GM18502 (cell line): Measurements from ENCODE around the gene COL26A1.
"Not testable (repeated sequence)": the region's sequence is repeated elsewhere in the genome, so short reads cannot be mapped to it uniquely, and the experiment has no call there.

Experiments
- ATAC-seq: cut with Tn5 transposase; IDR thresholded peaks from one replicate; pipeline ENCODE4 v1.9.1; 2021; ENCODE audit warnings: mild to moderate bottlenecking; ENCODE audit not compliant: unreplicated experiment, poor library complexity

Gene COL26A1

DNA sequence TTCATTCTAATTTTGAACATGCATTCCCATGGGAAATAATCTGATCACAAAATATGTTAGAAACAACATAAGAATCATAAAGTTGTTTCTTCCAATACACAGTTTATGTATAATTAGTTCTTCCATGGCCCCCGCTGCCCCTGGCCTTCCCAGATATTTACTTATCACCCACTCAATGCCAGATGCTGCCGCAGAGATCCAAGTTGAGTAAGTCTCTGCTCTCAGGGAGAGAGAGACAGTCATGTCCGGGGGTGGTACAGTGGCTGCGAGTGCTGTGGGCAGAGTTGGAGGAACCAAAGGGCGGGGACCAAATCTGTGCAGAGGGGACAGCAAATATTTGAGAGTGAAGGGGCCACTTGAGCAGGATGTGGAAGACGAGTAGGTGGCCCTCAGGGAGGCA lies 37.1 kb downstream of the COL26A1 start:
- no peak for ATAC-seq

DNA sequence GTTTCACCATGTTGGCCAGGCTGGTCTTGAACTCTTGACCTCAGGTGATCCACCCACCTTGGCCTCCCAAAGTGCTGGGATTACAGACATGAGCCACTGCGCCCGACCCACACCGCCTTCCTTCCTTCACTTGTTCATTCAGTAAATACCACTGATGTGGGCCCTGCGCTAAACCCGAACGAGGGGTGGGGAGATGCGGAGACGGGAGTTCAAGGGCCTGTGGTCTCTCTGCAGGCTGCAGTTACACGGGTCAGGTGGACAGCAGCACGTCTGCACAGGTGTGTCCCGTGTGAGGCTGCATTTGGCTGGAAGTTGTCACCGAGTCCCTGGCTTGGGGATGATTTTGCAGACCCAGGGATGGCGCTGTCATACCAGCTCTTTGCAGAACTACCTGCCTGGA lies 38.1 kb downstream of the COL26A1 start:
- ATAC-seq = no peak

DNA sequence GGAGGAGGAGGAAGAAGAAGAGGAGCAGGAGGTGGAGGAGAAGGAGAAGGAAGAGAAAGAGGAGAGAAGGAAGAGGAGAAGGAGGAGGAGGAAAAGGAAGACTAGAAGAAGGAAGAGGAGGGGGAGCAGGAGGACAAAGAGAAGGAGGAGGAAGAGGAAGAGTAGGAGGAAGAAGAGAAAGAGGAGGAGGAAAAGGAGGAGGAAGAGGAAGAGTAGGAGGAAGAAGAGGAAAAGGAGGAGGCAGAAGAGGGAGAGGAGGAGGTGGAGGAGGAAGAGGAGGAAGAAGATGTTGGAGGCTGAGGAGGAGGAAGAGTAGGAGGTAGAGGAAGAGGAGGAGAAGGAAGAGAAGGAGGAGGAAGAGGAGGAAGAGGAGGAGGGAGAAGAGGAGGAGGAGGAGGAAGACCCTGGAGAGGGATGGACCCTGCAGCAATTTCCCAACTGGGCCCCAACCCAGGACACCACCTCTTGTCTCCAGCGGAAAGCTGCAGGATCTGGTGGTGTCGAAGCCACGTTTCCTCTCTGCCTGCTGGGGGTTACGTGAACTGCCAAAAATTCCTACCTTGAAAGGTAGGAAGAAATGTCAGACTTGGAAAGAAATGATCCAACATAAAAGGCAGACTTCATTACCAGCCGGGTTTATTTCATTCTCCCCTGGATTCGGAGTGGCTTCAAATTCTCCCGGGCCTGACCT lies 38.9 kb downstream of the COL26A1 start:
- no peak for ATAC-seq

DNA sequence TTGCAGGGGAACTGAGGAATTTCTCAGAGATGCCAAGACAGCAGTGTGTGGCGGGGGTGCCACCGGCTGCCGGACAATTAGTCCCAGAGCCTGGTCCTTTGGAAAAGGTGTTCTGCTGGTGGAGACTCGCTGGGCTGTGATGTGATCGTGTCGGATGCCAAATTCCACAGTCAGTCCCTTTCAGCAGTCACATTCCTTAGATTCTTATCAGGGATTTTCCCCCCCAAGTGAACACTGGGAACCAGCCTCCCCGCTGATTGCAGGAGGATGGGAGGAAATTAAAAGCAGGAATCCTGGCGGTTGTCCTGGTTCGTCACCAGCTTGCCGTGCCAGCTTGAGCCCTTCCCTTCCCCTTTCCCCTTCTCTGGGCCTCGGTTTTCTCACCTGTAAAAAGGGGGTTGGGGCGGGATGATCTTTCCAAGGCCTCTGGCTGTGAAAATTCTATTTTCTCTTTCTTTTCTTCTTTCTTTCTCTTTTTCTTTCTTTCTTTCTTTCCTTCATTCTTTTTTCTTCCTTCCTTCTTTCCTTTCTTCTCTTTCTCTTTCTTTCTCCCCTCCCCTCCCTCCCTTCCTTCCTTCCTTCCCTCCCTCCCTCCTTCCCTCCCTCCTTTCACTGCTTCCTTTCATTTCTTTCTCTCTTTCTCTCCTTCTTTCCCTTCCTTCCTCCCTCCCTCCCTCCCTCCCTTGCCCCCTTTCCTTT lies 39.6 kb downstream of the COL26A1 start:
- no peak for ATAC-seq

DNA sequence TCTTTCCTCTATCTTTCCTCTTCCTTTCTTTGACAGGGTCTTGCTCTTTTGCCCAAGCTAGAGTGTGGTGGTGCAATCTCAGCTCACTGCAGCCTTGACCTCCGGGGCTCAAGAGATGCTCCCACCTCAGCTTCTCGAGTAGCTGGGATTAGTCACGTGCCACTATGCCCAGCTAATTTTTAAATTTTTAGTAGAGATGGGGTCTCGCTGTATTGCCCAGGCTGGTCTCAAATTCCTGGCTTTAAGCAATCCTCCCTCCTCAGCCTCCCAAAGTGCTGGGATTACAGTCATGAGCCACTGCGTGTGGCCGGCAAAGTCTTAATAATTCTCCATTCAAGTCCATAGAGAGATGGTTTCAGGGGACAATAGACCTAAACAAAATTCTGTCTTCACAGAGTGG lies 40.2 kb downstream of the COL26A1 start:
- no peak for ATAC-seq

DNA sequence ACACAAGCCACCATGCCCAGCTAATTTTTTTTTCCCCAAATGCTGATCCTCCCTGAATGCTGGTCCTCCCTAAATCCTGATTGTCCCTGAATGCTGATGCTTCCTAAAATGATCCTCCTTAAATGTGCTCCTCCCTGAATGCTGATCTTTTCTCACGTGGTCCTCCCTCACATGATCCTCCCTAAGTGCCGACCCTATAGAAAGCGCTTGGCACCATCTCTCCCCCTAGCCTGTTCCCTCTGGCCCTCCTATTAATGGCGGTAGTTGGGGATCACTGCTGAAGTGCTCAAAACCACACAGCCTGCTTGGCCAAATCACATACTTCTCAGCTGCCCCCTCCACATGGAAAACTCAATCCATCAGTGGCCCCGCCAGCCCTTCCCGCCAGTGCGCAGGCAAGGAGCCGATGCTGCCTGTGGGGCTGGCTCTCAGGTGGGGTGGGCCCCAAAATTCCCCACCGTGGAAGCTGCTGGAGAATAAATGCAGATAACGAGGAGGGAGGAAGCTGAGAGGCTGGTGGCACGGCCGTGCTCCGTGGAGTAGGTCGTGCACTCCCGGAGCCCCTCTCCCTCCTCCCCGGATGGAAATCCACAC lies 42.9 kb downstream of the COL26A1 start:
- ATAC-seq = no peak

DNA sequence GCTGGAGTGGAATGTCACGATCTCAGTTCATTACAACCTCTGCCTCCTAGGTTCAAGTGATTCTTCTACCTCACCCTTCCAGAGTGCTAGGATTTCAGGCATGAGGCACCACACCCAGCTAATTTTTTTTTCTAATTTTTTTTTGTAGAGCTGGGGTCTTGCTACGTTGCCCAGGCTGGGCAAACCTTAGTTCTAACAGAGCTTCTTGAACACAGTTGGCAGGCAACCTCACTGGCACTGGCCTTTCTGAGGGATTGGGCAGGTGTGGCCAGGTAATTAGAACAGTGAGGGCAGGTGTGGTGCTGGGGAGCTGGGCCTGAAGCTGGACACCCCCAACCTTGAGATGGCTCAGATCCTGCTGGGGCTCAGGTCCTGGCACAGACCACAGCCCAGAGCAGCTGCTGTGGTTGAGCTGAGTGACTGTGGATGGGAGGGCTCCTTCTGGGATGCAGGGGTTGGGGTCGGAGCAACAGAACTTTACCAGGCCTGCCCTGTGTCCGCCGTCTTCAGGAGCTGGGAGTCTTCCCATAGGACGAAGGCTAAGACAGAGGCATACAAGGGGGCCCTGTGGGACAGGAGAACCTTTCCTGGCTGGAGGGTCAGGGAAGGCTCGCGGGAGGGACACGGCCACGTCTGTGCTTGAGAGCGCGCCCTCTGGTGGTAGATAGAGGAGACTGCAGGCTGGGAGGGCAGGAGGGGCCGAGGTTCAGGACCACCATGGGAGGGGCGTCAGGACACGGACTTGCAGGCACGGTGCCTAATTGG lies 48.2 kb downstream of the COL26A1 start:
- no peak for ATAC-seq

DNA sequence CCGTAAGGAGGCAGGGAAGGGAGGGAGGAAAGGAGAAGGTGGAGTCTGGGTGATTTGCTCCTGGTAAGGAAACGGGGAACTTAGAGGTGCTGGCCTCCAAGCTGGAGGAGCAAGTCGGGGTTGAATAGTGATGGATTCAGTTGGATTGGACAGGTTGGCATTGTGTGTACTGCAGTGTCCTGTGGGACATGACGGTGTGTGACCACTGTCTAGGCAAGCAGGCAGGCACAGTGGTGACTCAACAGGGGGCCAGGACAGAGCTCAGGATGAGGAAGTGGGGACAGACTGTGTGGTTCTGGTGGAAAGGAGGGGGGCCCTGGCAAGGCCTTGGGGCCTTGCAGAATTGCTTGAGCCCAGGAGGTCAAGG lies 48.8 kb downstream of the COL26A1 start:
- no peak for ATAC-seq

DNA sequence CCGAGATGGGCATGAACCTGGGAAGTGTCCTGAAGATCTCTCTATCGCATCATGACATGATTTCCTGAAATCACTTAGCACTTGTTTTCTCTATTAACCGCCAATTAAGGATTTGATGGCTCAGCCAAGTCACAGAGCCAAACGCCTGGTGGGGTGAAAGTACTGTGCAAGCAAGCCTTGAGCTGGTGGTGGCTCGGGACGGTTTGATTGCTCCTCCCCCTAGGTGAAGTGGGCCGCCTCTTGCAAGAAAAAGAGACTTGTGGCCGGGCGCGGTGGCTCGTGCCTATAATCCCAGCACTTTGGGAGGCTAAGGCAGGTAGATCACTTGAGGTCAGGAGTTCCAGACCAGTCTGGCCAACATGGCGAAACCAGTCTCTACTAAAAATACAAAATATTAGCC lies 50.3 kb downstream of the COL26A1 start:
- ATAC-seq = no peak

DNA sequence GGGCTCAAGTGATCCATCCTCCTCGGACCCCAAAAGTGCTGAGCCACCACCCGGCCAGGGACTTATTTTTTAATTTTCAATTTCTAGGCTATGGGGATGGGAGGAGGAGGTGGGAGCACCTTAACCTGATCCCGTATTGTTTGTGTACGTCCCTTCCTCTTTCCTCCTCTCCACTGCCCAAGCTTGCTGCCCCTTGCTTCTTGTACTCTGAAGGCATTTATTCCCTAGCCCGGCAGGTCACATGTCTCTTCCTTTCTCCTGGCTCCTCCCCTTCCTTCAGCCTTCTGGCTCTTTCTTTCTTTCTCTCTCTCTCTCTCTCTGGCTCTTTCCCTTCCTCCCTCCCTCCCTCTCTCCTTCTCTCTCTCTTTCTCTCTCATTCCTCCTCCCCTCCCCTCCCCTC lies 56.0 kb downstream of the COL26A1 start:
- no peak for ATAC-seq

DNA sequence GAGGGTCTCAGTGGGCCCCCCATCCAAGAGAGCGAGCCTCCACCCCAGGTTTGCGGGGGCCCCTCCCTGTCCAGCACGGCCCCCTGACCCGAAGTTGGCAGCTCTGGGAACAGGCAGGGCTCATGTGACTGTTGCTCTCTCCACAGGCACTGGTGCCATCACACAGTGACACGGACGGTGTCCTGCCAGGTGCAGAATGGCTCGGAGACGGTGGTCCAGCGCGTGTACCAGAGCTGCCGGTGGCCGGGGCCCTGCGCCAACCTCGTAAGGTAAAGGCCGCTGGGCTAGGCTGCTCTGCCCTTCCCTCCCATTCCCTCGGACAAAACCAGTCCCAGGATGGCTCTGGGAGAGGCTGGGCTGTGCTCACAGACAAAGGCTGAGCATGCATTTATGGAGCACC lies 57.2 kb downstream of the COL26A1 start:
- no peak for ATAC-seq

DNA sequence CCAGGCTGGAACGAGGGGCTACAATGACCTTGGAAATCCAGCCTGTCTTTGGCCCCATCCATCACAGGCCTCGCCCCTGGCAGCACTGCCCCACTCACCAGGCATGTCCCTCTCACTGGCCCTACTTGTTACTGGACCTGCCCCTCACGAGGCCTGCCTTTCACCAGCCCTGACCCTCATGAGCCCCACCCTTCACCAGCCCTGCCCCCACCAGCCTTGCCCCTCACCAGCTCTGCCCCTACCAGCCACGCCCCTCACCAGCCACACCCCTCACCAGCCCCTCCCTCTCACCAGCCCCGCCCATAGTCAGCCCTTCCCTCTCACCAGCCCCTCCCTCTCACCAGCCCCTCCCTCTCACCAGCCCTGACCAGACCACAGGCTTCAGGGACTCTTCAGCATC lies 57.8 kb downstream of the COL26A1 start:
- ATAC-seq = no peak

DNA sequence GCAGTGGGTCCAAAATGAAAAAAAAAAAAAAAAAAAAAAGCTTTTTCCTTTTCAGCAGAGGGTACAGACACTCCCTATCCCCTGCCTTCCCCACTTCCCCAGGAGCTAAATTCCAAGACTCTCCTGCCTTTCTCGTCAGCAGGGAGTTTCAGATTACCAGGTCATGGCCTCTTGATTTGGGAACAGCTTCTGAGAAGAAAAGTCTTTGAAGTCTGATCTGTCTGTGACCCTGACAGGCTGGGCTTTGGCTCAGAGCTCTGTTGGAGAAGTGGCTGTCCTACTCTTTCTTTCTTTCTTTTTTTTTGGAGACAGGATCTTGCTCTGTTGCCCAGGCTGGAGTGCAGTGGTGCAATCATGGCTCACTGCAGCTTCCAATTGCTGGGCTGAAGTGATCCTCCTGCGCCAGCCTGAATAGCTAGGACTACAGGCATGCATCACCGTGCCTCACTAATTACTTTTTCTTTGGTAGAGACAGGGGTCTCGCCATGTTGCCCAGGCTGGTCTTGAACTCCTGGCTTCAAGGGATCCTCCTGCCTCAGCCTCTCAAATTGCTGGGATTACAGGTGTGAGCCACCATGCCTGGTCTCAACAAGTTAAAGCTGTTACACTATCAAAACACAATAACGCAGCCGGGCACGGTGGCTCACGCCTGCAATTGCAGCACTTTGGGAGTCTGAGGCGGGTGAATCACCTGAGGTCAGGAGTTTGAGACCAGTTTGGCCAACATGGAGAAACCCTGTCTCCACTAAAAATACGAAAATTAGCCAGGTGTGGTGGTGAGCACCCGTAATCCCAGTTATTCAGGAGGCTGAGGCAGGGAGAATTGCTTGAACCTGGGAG lies 59.9 kb downstream of the COL26A1 start:
- ATAC-seq = no peak

DNA sequence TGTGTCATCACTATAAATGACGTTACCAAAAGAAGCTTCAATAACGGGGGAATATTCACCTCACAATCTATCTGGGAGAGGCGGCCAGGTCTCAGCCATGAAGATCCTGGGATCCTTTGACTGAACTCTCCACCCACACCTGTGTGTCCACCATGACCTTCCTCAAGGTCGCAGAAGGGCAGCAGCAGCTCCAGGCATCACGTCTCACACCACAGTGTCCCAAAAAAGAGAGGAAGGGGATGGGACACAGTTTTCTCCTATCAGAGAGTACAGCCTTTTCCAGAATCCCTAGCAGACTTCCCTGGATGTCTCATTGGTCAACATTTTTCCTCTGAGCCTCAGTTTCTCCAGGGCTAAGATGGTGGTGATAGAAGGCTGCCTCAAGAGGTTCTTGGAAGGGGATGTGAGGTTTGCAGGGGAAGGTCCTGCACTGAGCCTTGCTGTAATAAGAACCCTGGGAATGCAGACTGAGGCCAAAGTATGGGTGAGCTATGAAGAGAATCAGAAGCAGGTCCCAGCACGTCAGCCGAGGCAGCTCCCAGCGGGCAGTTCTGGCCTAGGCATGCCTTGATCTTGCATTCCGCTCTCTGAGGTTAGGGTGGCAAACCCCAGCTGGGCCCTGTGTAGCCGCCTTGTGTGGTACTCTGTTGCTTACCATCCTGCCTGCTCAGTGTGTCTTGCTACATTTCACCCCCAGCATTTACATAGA lies 63.8 kb downstream of the COL26A1 start:
- no peak for ATAC-seq

DNA sequence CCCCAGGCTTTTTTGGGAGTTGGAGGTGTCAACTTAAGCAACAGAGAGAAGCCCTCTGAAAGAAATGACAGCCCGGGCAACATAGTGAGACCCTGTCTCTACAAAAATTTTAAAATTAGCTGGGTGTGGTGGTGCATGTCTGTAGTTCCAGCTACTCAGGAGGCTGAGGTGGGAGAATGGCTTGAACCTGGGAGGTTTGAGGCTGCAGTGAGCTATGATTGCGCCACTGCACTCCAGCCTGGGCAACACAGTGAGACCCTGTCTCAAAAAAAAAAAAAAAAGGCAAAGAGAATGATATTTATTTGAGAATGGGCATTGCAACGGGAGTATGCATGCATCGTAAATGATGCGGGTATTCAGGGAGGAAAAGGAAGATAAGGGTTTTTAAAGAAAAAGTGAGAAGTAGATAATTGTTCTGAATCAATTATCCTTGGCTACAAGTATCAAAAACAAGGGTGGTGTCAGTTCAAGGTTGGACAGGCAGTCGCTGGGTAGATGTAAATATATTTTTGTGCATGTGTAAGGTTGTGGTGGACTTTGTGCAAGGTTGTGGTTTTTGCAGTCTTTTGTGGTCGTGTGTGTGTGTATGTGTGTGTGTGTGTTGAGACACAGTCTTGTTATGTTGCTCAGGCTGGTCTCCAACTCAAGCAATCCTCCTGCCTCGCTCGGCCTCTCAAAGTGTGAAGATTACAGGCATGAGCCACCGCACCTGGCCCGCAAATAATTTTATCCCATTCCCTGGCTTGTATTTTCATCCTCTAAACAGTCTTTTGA lies 65.6 kb downstream of the COL26A1 start:
- no peak for ATAC-seq

DNA sequence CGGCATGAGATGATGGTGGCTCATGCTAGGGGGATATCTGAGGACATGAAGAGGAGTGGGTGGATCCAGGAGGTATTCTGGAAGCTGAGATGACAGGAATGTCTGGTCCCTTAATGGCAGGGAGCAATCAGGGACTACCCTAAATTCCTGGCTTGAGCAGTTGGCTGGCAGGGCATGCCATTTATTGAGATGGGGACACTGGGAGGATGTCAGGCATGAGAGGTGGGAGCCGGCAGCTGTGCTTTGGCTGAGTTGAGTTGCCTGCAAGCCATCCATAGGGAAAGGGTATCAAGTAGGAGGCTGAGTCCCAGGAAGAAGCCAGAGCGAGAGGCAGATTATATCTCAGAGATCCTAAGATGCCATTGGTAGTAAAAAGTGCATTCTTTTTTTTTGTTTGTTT lies 69.6 kb downstream of the COL26A1 start:
- ATAC-seq = no peak

DNA sequence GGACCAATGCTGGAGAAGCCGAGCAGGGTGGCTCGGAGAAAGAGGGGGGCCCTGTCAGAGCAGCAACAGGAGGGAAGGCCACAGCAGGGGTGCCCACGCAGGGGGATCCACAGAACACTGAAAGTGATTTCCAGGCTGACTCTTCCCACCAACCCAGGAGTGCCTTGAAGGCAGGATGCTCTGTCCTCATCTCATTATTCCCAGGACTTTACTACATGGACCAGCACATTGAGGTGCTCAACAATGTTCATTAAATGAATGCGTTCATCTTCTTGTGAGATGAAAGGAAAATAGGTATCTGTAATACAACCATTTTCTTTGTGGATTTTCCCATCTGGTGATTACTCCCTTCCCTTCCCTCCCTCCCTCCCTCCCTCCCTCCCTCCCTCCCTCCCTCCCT lies 71.0 kb downstream of the COL26A1 start:
- no peak for ATAC-seq

DNA sequence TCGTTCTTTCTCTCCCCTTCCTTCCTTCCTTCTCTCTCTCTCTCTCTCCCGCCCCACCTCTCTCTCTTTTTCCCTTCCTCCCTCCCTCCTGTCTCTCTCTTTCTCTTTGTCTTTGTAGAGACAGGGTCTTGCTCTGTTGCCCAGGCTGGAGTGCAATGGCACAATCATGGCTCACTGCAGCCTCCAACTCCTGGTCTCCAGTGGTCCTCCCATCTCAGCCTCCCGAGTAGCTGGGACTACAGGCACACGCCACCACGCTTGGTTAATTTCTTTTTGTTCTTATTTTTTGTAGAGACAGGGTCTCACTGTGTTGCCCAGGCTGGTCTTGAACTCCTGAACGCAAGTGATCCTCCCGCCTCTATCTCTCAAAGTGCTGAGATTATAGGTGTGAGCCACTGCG lies 71.5 kb downstream of the COL26A1 start:
- not testable (repeated sequence) for ATAC-seq
